SU-DHL-6 (cell line): ENCODE results near the gene NID1.

Source experiments
- H2AFZ ChIP-seq: fragments of 200-600 bp; sonication (generic); 2 replicates; pipeline ENCODE4 v1.6.1; 2014; ENCODE audit warnings: low read depth, mild to moderate bottlenecking, moderate library complexity, mixed read lengths, antibody characterized with exemption, low read length; ENCODE audit not compliant: severe bottlenecking
- H3F3A ChIP-seq: fragments of 200-600 bp; shearing (Covaris generic); 2 replicates; pipeline ENCODE4 v1.6.0; 2016; ENCODE audit warnings: antibody characterized with exemption, mild to moderate bottlenecking; ENCODE audit not compliant: insufficient read depth
- H3K27ac ChIP-seq: fragments of 200-600 bp; sonication (generic); 2 replicates; pipeline ENCODE4 v1.5.1; 2016; ENCODE audit warnings: low read depth, mild to moderate bottlenecking, low read length, moderate library complexity, mixed read lengths
- H3K27me3 ChIP-seq: fragments of 200-600 bp; sonication (generic), shearing (Covaris generic); 2 replicates; pipeline ENCODE4 v1.6.0; 2014; ENCODE audit warnings: mild to moderate bottlenecking, low read length
- H3K36me3 ChIP-seq: fragments of 200-600 bp; sonication (generic); 2 replicates; pipeline ENCODE4 v1.6.1; 2014; ENCODE audit warnings: mild to moderate bottlenecking, low read length, mixed read lengths
- H3K4me2 ChIP-seq: fragments of 300-600, 200-600 bp; shearing (Covaris generic), sonication (generic); 2 replicates; pipeline ENCODE4 v1.6.0; 2014; ENCODE audit warnings: low read length, low read depth, mild to moderate bottlenecking; ENCODE audit not compliant: poor library complexity, severe bottlenecking
- H3K4me3 ChIP-seq: fragments of 200-600 bp; sonication (generic); 2 replicates; pipeline ENCODE4 v1.5.1; 2014; ENCODE audit warnings: antibody characterized with exemption, low read length, mild to moderate bottlenecking, mixed read lengths; ENCODE audit not compliant: insufficient read depth, poor library complexity, severe bottlenecking
- H3K79me2 ChIP-seq: fragments of 200-600 bp; sonication (generic); 2 replicates; pipeline ENCODE4 v1.6.1; 2014; ENCODE audit warnings: mild to moderate bottlenecking, low read length, moderate library complexity; ENCODE audit not compliant: insufficient read depth
- H3K9ac ChIP-seq: fragments of 200-600 bp; sonication (generic); 2 replicates; pipeline ENCODE4 v1.7.0; 2014; ENCODE audit warnings: mild to moderate bottlenecking, low read length
- H3K9me2 ChIP-seq: fragments of 200-600 bp; sonication (generic); replicated peaks from 2 replicates; pipeline ENCODE4 v1.6.1; 2014; ENCODE audit warnings: low read length; ENCODE audit not compliant: insufficient read depth
- H3K9me3 ChIP-seq: fragments of 200-600 bp; sonication (generic); 2 replicates; pipeline ENCODE4 v1.6.1; 2014; ENCODE audit warnings: low read length, mixed read lengths; ENCODE audit not compliant: insufficient read depth
- H4K20me1 ChIP-seq: fragments of 200-600 bp; sonication (generic); 2 replicates; pipeline ENCODE4 v1.6.1; 2014; ENCODE audit warnings: low read depth, mild to moderate bottlenecking, antibody characterized with exemption, low read length, moderate library complexity, mixed read lengths
- EZH2phosphoT487 ChIP-seq: fragments of 200-600 bp; sonication (generic), shearing (Covaris generic); conservative IDR thresholded peaks from 2 replicates; pipeline ENCODE4 v1.6.1; 2018; ENCODE audit warnings: mild to moderate bottlenecking, antibody characterized with exemption, low read length, moderate library complexity, mixed read lengths
- TF ChIP-seq, protein P1 (sequence below): fragments of 200-600 bp; sonication (generic); IDR thresholded peaks from one replicate; pipeline ENCODE4 v1.5.1; 2017; ENCODE audit warnings: antibody characterized with exemption, mild to moderate bottlenecking, low read length, moderate library complexity; ENCODE audit not compliant: insufficient read depth, poor library complexity, severe bottlenecking

NID1 gene

DNA sequence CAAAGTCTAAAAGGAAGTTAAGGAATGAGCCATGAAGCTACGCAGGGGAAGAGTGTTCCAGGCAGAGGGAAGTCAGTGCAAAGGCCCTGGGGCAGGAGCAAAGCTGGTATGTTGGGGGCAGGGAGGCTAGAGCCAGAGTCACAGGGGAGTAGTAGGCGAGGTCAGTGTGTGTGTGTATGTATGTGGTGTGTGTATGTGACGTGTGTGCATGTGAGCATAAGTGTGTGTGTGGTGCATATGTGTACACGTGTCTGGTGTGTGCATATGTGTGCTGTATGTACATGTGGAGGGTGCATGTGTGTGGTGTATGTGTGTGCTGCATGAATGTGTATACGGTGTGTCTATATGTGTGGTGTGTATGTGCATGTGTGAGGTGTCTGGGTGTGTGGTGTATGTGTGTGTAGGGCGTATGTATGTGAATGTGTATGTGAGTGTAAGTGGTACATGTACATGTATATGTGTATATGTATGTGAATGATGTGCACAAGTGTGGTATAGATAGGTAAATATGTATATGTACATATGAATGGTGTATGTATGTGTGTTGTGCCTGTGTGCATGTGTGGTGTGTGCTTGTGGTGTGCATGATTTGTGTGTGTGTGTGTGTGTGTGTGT is 20.8 kb upstream of the NID1 start:
- no peak overlapping the region for H3K4me2 ChIP-seq
- H3K27ac ChIP-seq = no peak overlapping the region
- TF ChIP-seq, protein P1, sequence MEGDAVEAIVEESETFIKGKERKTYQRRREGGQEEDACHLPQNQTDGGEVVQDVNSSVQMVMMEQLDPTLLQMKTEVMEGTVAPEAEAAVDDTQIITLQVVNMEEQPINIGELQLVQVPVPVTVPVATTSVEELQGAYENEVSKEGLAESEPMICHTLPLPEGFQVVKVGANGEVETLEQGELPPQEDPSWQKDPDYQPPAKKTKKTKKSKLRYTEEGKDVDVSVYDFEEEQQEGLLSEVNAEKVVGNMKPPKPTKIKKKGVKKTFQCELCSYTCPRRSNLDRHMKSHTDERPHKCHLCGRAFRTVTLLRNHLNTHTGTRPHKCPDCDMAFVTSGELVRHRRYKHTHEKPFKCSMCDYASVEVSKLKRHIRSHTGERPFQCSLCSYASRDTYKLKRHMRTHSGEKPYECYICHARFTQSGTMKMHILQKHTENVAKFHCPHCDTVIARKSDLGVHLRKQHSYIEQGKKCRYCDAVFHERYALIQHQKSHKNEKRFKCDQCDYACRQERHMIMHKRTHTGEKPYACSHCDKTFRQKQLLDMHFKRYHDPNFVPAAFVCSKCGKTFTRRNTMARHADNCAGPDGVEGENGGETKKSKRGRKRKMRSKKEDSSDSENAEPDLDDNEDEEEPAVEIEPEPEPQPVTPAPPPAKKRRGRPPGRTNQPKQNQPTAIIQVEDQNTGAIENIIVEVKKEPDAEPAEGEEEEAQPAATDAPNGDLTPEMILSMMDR = no peak
- no peak for TF ChIP-seq EZH2phosphoT487
- H3K36me3 ChIP-seq = no peaks in the 10 kb centered on the region
- H3K4me3 ChIP-seq = no peak overlapping the region
- no peaks in the 10 kb centered on the region for H4K20me1 ChIP-seq
- no peak overlapping the region for H3K9ac ChIP-seq
- H3K9me2 ChIP-seq = no peaks in the 10 kb centered on the region
- H3K27me3 ChIP-seq = no peaks in the 10 kb centered on the region
- H2AFZ ChIP-seq = no peak overlapping the region
- H3K9me3 ChIP-seq = no peaks in the 10 kb centered on the region
- H3K79me2 ChIP-seq = no peaks in the 10 kb centered on the region
- no peaks in the 10 kb centered on the region for H3F3A ChIP-seq

- Histone ChIP-seq H3K36me3 (no peaks in the 10 kb centered on the region), H2AFZ (no peak overlapping the region), H3K9me3 (no peaks in the 10 kb centered on the region), H3K9ac (no peak overlapping the region), H3K27ac (no peak overlapping the region), H3K9me2 (no peaks in the 10 kb centered on the region), H3K27me3 (no peaks in the 10 kb centered on the region), H3K4me3 (no peak overlapping the region), H4K20me1 (no peaks in the 10 kb centered on the region), H3F3A (no peaks in the 10 kb centered on the region), H3K79me2 (no peaks in the 10 kb centered on the region), H3K4me2 (no peak overlapping the region)
- no peak for TF ChIP-seq EZH2phosphoT487
- TF ChIP-seq, protein P1 = no peak
These were observed 19.5 kb upstream of the NID1 start for GRCh38 chr1:236084386-236084730.

- no peaks in the 10 kb centered on the region for H3K79me2 ChIP-seq
- no peaks in the 10 kb centered on the region for H3K9me2 ChIP-seq
- no peaks in the 10 kb centered on the region for H3K27me3 ChIP-seq
- no peak overlapping the region for H3K4me2 ChIP-seq
- no peak overlapping the region for H2AFZ ChIP-seq
- H3K9ac ChIP-seq = no peak overlapping the region
- H3K36me3 ChIP-seq = no peaks in the 10 kb centered on the region
- H4K20me1 ChIP-seq = no peaks in the 10 kb centered on the region
- no peaks in the 10 kb centered on the region for H3K9me3 ChIP-seq
- H3F3A ChIP-seq = no peaks in the 10 kb centered on the region
- no peak for TF ChIP-seq EZH2phosphoT487
- TF ChIP-seq, protein P1 = no peak
- no peak overlapping the region for H3K27ac ChIP-seq
- no peak overlapping the region for H3K4me3 ChIP-seq
These were observed 18.9 kb upstream of the NID1 start for GRCh38 chr1:236083650-236084385.
